ENCODE data around the gene MTHFD2L. TPM values are rescaled to one million over a fixed set of nuclear protein-coding genes. Genes with fewer than 3 reads are reported as not detected.
"Not testable (repeated sequence)": the region's sequence is repeated elsewhere in the genome, so short reads cannot be mapped to it uniquely, and the experiment has no call there.

Gene MTHFD2L
- total and polyA plus RNA-seq, 2 of the 8 experiments (the other 6 are each of a cell fraction or from before 2014, with no cell fraction given) = 5.4 to 15.0 TPM

GRCh38 chr4:74132188-74132587 is 25.7 kb upstream of the MTHFD2L start:
- H3K14ac ChIP-seq (ENCODE audit: insufficient read length); H2AFZ ChIP-seq (ENCODE audit: low read length); H3K18ac ChIP-seq (ENCODE audit: extremely low read depth, low read length); H4K91ac ChIP-seq (replicated peaks; ENCODE audit: insufficient read length, low read length); H4K5ac ChIP-seq (ENCODE audit: insufficient read length, low read depth, low read length); H3K27me3 ChIP-seq (replicated peaks in 1 of 4; ENCODE audit: control insufficient read depth in 3 of 4, extremely low read depth in 1 of 4, insufficient read depth in 3 of 4, low read length in 3 of 4); H2BK12ac ChIP-seq (ENCODE audit: low read depth, low read length); H4K20me1 ChIP-seq (replicated peaks in 1 of 2; ENCODE audit: control insufficient read depth in 1 of 2, insufficient read depth in 2 of 2, low read length in 2 of 2); H3K23me2 ChIP-seq (ENCODE audit: low read depth, low read length); H2BK5ac ChIP-seq (ENCODE audit: low read depth, low read length); H3K56ac ChIP-seq (replicated peaks; ENCODE audit: insufficient read length, low read depth, low read length); H3K27ac ChIP-seq (ENCODE audit: low read depth, low read length); H3K9ac ChIP-seq (replicated peaks in 1 of 4; ENCODE audit: extremely low read depth in 1 of 4, low read depth in 3 of 4, low read length in 3 of 4); H3K4me2 ChIP-seq (ENCODE audit: insufficient read depth in 1 of 2, low read depth in 2 of 2, low read length in 2 of 2); H3K79me2 ChIP-seq (ENCODE audit: control insufficient read depth in 1 of 2, insufficient read depth in 2 of 2, low read length in 2 of 2); DNase-seq (ENCODE audit: low read depth in 1 of 2, low spot score in 2 of 2); H3K36me3 ChIP-seq (ENCODE audit: control insufficient read depth in 2 of 4, insufficient read depth in 4 of 4, low read length in 3 of 4); H2BK120ac ChIP-seq (replicated peaks; ENCODE audit: low read depth, low read length); H3K79me1 ChIP-seq (ENCODE audit: low read depth, low read length); H3K4ac ChIP-seq (replicated peaks; ENCODE audit: insufficient read length, low read depth, low read length); H2AK5ac ChIP-seq (ENCODE audit: low read depth, low read length); FAIRE-seq; H3K9me3 ChIP-seq (ENCODE audit: insufficient read depth in 2 of 2, low read depth in 1 of 2, low read length in 1 of 2); H3K23ac ChIP-seq (ENCODE audit: insufficient read length); H2BK15ac ChIP-seq (ENCODE audit: low read length); POLR2A ChIA-PET (ENCODE audit: partially characterized antibody); H3K4me1 ChIP-seq (replicated peaks in 1 of 4; ENCODE audit: control insufficient read depth in 3 of 4, insufficient read depth in 4 of 4, low read length in 3 of 4); H4K8ac ChIP-seq (ENCODE audit: extremely low read depth, insufficient read depth, low read length); H2BK20ac ChIP-seq (ENCODE audit: low read length); H3K4me3 ChIP-seq (ENCODE audit: extremely low read depth in 1 of 4, insufficient read depth in 2 of 4, low read depth in 3 of 4, low read length in 4 of 4): not testable (repeated sequence)
- CTCF ChIA-PET (ENCODE audit: partially characterized antibody) = interaction anchor here (1.0 to 4.2 kb wide), 5 partner anchors 25 to 790 kb away, joined by 3 to 25 read pairs (median 4); no protein-coding TSS in a partner anchor

Measured in H1 (cell line).